GM12878 (cell line): ENCODE data around the gene CHKA.

Experiments used
- BRCA1 ChIP-seq: IDR thresholded peaks from 2 replicates; pipeline ENCODE4 v1.6.1; 2011; ENCODE audit warnings: low read depth, low read length, improper control_type of control experiment
- POLR2A ChIP-seq: IDR thresholded peaks from 2 replicates; pipeline ENCODE4 v1.6.1; 2011; ENCODE audit warnings: low read depth, mild to moderate bottlenecking, low read length
- USF2 ChIP-seq: IDR thresholded peaks from 2 replicates; pipeline ENCODE4 v1.6.1; 2011; ENCODE audit warnings: low read depth, low read length, improper control_type of control experiment, borderline replicate concordance

GRCh38 chr11:68159665-68160064 is 38.5 kb upstream of the CHKA start:
- no peak for TF ChIP-seq POLR2A
- no peak for TF ChIP-seq BRCA1
- TF ChIP-seq USF2: no peak
